ENCODE measurements around the gene FOSL2.

GRCh38 chr2:28360058-28360717, 32.5 kb upstream of the FOSL2 start:
- TF ChIP-seq CTCF (optimal IDR thresholded peaks at IDR 0.05 in 1 of 3, IDR thresholded peaks at IDR 0.05 in 1 of 3, conservative IDR thresholded peaks at IDR 0.05 in 1 of 3; ENCODE audit: extremely low read depth in 1 of 3, insufficient read depth in 2 of 3, low read length in 3 of 3) (no peak), EZH2 (IDR thresholded peaks at IDR 0.05; ENCODE audit: low read length) (no peak)
